Measurements from ENCODE around the gene TNFRSF11A.

Gene TNFRSF11A

DNA sequence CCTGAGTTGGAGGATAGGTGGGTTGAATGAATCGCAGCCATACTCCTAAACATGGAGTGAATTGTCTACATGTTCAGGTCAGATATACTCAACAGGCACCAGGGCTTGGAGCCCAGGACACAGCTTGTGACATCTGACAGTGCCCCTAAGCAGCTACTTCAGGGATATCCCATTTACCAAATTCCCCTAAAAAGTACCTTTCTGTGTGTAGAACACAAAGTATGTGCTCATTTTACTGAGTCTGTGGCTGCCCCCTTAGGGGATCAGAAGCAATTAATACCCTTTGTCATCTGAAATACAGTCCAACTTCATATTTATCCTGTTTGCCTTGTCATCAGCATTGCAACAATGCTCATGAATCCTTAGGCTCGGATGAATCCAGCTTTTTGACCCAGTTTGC, 20.8 kb downstream of the TNFRSF11A start:
- DNase-seq = no peak

DNA sequence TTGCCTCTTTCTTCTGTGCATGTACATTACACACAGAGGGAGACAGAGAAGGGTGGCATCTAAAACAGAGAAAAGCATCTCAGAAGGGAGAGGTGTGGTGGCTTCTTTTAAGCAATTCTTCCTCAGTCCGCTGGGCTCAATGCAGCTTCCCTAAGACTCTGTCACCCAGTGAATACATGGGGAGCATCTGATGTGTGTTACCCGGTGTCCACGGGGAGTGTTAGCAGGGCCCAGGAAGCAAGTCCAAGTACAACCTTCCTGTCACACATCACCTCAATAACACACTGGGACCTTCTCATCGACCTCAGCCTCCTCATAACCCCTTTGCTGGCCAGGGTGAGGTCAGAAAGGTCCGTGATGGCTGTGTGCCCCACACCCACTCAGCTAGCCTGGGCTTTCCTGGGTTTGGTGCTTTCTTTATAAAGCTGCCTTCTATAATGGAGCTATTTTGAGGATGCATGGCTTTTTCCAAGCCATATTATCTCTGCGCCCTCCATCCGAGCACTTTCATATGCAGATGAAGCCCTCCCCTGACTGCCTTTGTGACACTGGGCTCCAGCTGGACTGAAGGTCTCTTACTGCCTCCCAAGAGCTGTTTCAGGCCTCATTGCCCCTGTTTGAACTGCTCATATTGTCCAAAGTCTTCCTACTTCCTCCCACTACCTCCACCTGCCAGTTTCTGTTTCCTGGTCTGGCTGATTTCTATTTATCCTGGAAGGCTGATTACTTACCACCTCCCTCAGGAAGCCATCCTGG, 21.4 kb downstream of the TNFRSF11A start:
- DNase-seq = no peak

DNA sequence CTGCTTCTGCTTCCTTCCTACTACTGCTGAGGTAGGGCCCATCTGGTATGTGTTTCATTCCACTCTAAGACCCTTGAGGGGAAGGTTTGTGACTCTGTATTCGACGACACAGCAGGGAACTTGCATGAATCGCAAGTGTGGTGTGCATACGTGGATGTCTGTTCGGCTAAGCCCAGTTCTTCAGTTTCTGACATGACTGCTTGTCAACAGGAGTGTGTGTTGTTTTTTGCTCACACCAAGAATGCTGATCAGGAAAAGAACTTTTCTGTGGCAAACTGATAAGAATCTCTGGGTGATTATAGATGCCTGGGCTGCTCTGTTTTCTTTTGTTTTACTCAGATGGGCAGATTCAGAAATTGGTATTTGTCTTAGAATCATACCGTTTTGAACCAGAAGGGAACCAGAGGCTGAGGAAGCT, 22.0 kb downstream of the TNFRSF11A start:
- DNase-seq = no peak

DNA sequence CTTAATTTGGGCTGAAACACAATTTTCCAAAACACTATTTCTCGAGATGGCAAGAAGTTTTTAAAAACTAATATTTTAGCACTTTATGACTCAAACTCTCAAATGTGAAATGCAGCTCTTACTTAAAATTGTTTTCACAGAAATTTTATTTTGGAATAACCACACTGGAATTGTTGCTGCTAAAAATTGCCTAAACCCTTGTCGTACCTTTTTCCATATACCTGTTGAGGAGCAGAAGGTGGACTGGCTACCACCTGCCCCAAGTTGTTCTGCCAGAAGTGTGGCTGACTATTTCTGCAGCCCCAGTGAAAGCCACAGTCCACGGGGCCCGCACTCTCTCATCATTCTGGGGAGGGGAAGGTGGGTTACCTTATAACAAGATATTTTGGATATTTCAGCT, 23.4 kb downstream of the TNFRSF11A start:
- no peak for DNase-seq

DNA sequence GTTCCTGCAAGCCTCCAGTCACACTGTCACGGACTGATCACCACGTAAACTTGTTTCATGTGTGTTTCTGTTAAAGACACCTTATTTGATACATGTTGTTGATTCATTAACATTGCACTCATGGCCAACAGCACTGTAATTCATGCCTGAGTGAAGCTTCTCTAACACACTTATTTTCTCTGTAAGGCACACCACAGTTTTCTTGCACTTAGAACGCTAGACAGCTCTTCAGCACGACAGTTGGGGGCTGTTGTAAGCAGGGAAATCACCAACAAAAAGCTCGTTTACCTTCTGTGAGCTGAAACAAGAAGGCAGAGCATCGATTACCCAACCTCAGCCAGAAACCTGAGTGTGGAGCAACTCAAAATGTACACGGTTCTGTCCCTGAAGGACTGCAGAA, 28.1 kb downstream of the TNFRSF11A start:
- DNase-seq = no peak

DNA sequence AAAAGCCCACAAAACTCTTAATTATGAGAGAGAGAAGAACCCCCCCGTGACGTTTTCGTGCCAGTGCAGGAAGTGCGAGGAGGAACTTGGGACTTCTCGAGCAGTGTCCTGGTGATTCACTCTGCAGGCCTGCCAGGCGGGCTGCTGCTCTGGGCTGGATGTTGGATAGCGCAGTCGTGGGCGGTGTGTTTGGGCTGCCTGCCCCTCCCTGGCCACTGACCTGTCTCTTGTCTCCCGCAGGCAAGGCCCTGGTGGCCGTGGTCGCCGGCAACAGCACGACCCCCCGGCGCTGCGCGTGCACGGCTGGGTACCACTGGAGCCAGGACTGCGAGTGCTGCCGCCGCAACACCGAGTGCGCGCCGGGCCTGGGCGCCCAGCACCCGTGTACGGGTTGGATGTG, 29.0 kb downstream of the TNFRSF11A start:
- DNase-seq = no peak

DNA sequence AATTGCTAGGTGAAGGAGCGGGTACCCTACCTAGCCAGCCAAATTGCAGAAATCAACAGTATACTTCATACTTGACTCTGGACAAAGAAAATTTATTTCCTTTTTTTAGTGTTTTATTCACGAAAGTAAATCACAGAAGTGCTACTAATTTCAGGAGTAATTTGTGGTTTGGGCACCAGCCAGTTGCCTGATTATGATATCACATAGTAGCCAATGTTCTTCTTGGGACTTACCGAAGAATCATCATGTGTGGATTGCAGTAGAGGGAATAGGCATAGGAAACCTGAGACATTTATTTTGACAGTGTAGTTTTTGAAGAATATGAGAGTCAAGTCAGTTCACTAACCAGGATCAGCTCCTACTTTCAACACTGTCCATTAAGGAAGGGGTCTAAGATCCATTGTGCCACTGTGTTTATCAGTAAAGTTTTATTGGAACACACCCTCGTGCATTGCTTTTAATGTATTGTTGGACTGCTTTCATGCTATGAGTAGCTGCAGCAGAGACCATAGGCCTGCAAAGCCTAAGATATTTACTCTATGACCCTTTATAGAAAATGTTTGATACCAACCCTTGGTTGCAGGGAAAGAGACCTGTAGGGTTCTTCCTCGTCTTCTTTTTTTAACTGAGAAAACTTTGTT, 32.1 kb downstream of the TNFRSF11A start:
- DNase-seq = no peak

GRCh38 chr18:62360805-62361204, 35.7 kb downstream of the TNFRSF11A start:
- DNase-seq = no peak

GRCh38 chr18:62361288-62361687, 36.2 kb downstream of the TNFRSF11A start:
- DNase-seq = no peak

DNA sequence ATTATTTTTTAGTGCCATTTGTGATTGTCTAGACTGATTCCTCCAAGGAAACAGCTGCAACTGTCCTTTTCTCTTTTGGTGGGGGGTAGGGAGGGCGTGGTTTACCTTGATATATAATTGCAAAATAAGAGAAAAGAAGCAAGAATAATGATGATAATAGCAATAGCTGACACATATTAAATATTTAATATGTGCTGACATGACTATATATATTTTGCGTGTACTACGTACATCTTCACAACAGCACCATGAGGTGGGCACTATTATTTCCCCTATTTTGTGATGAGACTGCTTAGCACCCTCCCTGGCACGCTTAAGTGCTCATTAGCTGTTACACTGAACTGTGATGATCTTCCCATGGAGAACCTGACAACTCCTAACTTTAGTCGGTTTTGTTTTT, 39.4 kb downstream of the TNFRSF11A start:
- no peak for DNase-seq

- no peak for DNase-seq
Observed at GRCh38 chr18:62365420-62365819, 40.3 kb downstream of the TNFRSF11A start.

DNA sequence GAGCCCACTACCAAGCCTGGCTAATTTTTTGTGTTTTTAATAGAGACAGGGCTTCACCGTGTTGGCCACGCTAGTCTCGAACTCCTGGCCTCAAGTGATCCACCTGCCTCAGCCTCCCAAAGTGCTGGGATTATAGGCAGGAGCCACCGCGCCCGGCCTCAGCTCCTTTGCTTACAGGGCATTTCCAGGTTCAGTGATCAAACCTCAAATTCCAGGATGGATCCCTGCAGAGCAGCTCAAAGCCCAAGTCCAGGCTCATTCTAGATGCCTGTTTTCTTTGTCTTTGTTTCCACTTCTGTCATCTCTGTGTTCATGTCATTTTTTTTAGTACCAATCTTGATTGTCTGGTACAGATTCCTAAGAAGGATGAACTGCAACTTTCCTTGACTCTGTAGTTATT, 41.9 kb downstream of the TNFRSF11A start:
- DNase-seq = no peak

DNA sequence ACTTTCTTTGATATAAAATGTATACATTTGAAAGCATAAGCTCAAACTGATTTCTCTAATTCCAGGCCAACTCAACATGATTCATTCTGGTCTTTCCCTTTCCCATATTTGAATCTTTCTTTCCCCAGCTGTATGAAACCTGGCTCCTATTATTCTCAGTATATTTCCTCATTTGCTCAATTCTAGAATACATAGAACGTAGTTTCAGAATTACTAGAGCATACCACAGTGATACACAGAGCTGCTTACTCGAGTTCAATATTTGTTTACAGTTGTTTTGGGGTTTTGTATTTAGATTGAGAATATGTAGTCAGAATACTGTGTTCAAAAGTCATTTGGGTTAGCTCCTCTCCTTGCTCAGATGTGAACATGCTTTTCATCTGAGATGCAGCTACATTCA, 43.0 kb downstream of the TNFRSF11A start:
- DNase-seq = no peak

- DNase-seq = no peak
Observed at GRCh38 chr18:62369129-62369644, 44.1 kb downstream of the TNFRSF11A start.

DNA sequence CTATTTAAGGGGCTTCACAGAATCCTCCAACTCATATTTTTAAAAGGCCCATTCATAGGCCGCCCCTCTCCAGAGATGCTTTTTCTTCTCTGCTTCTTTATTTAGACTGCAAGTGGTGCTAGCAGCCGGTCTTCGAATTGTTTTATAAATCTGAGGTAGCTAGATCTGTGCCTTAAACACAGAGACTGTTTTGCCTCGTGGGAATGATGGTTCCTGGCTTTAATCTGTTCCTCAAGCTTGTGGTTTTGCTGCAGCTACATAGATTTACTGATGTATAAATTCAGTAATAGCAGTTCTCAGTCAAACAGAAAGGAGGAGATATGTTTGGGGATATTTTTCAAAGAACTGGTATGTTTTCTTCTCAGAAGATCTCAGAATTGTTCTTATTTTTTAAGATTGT, 45.3 kb downstream of the TNFRSF11A start:
- no peak for DNase-seq

- DNase-seq = no peak
Observed at GRCh38 chr18:62371436-62371835, 46.3 kb downstream of the TNFRSF11A start.

DNA sequence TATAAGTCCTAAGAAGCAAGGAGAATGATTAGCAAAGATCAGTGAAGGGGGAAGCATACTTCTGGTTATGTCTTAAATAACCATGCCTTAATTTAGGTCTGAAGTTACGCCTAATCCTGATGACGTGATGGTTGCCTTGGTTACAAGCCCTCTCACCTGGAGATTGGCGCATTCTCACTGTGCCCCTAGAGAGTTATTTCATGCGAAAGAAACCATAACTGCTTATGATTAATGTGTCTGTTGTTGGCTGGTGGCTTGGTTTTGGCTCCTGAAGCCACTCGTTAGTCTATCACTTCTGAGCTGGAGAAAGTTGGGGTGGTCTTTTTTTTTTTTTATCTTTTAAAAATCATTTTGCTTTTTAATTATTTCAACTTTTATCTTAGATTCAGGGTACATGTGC, 47.0 kb downstream of the TNFRSF11A start:
- DNase-seq = no peak

DNA sequence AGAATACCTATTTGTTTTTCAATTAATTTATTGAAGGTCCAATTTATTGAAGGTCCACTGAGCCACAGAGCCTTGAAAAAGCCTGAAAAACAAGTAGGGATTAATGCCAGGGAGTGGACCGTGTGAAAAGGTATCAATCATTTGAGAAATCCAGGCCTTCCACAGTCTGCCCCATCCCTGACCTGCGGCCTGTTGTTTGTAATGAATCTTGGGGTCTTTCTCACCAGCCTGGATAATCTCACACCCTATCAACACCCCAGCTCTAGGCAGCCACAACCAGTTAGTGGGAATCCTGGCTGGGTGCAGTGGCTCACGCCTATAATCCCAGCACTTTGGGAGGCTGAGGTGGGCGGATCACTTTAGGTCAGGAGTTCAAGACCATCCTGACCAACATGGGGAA, 47.8 kb downstream of the TNFRSF11A start:
- no peak for DNase-seq

GRCh38 chr18:62374410-62374965, 49.4 kb downstream of the TNFRSF11A start:
- DNase-seq = no peak

DNA sequence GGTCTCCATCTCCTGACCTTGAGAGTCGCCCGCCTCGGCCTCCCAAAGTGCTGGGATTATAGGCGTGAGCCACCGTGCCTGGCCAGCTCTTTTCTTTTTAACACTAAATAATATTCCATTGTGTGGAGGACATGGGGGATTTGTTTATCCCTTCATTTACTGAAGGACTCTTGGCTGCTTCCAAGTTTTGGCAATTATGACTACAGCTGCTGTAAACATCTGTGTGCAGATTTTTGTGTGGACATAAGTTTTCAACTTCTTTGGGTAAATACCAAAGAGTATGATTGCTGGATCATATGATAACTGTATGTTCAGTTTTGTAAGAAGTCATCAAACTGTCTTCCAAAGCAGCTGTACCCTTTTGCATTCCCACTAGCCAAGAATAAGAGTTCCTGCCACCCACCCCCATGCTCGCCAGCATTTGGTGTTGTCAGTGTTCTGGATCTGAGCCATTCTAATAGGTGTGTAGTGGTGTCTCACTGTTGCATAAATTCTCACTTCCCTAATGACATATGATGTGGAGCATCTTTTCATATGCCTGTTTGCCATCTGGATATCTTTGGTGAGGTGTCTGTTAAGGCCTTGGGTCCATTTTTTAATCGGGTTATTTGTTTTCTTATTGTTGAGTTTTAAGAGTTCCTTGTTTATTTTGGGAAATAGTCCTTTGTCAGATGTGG, 52.2 kb downstream of the TNFRSF11A start:
- DNase-seq = no peak

DNA sequence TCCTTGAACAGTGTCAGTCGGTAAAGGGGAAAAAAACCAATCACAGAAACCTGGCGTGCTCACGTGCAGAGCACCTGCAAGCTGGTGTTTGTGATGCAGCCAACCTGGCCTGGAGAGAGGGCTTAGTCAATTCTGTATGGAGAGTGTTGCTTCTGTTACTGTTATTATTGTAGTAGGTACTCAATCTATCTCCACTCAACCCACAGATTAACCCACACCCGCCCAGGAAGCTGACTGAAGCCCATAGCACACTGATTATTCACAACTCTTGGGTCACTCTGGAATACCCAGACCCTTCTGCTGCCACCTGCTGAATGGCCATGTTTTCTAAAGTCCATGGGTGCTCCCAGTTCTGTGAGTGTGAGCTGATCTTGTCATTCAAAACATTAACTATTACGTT, 53.9 kb downstream of the TNFRSF11A start:
- DNase-seq = peak; percentile 37

DNA sequence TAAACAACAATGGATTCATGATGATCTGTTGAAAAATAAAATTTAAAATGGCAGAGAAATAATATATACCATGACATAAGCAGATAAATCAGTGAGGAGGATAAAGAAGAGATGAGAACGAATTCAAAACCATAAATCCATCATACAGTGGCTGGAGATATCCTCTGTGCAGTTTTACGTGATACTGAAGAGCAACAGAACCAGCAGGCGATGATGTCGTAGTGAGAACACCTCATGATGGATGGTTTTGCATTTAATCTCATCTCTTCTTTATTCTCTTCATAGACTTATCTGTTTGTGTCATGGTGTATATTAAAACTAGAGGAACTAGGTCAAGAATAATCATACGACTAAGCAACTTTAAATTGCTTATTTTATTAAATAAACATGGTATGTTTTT, 56.3 kb downstream of the TNFRSF11A start:
- no peak for DNase-seq

DNA sequence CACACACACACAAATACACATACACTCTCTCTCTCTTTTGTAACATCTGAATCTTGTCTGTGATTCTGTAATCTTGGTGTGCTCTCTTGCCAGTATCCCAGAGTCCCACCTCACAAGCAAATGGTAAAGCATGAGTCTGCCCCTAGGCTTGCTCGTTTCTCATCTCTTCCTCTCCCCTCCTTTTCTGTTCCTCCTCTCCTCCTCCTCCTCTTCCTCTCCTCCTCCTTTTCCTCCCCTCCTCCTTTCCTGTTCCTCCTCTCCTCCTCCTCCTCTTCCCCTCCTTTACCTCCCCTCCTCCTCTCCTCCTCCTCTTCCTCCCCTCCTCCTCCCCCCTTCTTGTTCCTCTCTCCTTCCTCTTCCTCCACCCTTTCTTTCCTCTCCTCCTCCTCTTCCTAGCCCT, 59.0 kb downstream of the TNFRSF11A start:
- no peak for DNase-seq
